ENCODE results near the gene PRMT7.

PRMT7 gene

GRCh38 chr16:68350813-68351350, 40.1 kb downstream of the PRMT7 start:
- DNase-seq: no peak

- DNase-seq: no peak
These were observed 40.6 kb downstream of the PRMT7 start for GRCh38 chr16:68351463-68351862.

GRCh38 chr16:68351991-68352431, 41.2 kb downstream of the PRMT7 start:
- no peak for DNase-seq

DNA sequence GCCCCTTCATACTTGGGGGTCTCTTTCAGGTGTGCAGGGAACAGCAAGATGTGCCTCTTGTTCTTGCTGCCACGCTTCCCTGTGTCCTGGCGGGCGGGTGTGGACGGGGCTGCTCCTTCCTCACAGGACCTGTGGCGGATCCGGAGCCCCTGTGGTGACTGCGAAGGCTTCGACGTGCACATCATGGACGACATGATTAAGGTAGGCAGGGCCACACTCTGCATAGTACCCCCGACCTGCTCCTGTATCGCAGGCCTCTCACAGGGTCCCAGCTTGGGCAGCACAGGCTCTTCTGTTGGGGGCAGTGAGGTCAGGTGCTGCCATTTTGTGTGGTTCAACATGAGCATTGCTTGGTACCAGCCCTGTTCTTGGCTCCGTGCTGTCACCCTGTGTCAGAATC, 42.5 kb downstream of the PRMT7 start:
- no peak for DNase-seq

GRCh38 chr16:68354816-68355215, 44.0 kb downstream of the PRMT7 start:
- no peak for DNase-seq

- no peak for DNase-seq
These were observed 44.8 kb downstream of the PRMT7 start for GRCh38 chr16:68355447-68356248.

DNA sequence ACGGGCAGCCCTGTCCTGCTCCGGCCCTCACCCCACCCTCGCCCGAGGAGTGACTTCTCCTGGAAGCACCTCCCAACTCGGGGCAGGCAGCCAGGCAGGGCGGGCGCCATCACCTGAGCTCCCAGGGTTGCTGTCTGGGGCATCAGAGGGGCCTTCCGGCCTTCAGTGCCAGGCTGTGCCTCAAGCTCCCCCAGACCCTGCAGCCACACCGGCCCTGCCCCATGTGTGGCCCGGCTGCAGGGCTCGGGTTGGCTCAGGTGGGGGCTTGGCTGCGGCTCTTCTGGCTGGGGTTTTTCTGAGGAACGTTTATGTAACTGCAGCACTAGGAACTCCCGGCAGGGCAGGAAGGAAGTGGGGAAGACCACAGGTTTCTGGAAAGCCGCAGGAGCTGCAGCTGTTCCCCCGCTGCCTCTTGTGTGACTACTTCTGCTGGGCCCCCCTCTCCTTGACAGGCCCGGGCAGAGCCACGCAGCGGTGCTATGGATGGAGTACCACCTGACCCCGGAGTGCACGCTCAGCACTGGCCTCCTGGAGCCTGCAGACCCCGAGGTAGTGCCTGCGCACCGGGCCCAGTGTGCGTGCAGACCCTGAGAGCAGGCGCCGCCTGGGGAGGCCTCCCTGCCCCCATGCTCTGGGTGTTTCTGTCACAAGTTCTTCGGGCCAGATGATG, 45.6 kb downstream of the PRMT7 start:
- DNase-seq: no peak

DNA sequence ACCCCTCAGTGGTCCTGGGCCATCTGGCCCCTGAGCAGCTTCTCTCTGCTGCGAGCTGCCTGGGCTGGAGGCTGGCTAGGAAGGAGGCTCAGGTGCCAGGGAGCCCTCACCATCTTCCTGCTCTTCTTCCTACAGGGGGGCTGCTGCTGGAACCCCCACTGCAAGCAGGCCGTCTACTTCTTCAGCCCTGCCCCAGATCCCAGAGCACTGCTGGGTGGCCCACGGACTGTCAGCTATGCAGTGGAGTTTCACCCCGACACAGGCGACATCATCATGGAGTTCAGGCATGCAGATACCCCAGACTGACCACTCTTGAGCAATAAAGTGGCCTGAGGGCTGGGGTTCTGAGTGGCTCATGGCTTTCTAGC, 46.1 kb downstream of the PRMT7 start:
- no peak for DNase-seq

DNA sequence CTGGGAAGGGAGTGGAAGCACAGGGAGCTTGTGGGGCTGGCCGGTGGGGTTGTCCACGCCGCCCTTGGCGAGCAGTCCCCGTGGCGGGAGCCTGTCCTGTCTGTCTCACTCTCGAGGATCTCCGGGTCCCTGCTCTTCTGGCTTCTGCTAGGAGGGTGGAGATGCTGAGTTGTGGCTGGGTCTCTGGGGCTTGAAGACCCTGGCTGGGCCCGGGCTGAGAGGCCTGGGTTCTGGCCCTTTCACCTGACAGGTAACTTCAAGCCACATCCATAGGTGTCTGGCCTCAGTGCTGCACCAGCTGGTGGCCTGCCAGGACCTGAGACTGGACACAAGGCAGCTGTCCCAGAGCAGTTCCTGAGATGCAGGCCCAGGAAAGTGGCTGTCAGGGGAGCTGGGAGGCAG, 46.7 kb downstream of the PRMT7 start:
- no peak for DNase-seq

GRCh38 chr16:68357923-68358322, 47.1 kb downstream of the PRMT7 start:
- DNase-seq: no peak

DNA sequence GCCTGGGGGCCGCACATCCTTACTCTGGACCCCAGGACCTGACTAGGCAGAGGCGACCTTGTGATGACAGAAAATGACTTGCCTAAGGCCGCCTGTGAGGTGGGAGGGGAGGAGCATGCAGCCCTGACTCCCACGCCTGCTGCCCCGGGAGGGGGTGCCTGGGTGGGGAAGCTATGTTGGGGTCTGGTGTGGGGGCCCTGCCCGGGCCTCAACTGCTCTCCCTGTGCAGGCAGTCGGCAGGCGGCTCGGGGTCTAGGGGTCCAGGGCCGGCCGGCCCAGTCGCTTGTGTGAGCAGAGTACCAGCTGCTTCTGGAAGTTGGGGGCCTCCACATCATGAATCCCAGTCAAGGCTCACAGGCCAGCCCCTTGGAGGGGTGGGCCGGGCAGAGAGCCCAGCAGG, 48.1 kb downstream of the PRMT7 start:
- DNase-seq: no peak

DNA sequence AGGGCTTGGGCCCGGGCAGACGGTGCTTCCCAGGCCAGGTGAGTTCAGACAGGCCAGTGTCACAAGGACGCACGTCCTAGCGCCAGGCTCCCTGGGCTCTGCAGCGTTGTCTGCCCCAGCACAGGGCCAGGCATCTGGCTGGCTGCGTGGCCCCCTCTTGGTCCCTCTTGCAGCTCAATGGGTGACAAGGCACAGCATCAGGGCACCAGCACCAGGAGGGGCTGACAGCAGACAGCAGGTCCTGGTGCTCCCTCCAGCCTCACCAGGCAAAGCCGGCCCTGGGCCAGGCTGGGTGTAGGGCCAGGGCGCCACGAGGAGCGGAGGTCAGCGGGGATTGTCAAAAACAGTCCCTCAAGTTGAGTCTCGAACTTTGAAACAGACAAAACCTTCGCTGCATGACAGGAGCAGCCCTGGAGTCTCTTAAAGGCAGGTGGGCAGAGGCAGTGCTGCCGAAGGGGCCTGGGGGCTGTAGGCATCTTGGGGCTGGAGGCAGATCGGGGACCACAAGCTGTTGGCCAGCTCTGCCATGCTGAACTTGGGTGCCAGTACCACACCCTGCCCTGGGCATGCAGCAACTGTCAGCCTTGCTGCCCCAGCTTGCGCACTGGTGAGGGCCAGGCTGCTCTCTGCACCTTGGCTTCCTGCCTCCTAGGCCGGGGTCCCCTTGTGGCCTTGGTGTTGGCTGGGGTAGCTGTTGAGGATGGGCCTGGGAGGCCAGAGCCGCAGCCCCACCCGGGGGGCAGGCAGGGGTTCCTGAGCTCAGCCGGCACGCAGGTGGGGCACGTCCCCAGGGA, 48.8 kb downstream of the PRMT7 start:
- no peak for DNase-seq

DNA sequence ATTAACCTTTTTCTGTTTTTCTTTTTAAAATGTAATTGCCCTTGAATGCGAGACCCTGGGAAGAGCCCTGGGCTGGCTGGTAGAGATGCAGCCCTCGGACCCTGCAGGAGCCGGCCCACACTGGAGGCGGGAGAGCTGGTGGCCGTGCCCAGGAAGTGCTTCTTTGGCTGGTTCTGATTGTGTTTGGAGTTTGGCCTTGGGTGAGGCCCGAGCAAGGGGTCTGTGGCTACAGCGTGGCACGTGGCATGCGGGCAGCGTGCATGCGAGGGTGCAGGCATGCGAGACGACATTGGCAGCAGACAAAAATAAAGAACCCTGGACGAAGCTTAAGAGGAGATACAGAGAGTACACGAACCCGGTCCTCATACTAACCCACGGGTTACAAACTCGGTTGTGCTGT, 49.7 kb downstream of the PRMT7 start:
- no peak for DNase-seq

- no peak for DNase-seq
These were observed 50.1 kb downstream of the PRMT7 start for GRCh38 chr16:68360956-68361355.

- no peak for DNase-seq
These were observed 50.7 kb downstream of the PRMT7 start for GRCh38 chr16:68361485-68361884.

- no peak for DNase-seq
These were observed 51.6 kb downstream of the PRMT7 start for GRCh38 chr16:68362262-68362913.

DNA sequence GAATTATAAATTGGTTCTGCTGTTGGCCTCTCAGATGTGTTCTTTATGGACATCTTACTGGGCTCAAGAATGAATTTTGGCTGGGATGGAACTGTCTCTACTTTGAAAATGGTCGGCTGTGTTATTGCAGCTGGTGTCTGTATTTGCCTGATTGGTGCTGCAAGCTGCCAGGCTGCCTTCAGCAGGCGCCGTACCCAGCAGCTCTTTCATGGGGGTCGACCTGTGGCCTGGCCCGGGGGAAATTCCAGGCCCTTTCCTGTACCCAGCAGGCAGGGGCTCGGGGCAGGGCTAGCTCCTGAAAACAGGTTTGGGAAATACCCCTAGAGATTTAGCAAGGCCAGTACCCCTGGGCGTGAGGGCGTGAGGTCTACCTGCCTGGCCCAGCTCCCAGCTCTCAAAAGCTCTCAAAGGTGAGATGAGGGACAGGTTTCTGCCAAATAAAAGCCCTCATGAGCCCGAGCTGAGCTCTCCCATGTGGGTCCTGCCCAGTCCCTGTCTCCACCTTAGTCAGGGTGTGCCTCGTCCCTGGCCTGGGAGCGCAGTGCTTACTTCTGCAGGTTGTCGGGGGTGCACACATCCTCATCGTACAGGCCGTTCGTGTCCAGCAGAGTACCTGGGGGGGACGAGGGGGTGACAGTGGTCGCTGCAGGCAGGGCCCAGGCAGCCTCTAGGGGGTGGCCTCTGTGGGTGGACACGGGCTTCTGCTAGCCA, 52.3 kb downstream of the PRMT7 start:
- DNase-seq: no peak

- no peak for DNase-seq
These were observed 53.1 kb downstream of the PRMT7 start for GRCh38 chr16:68363658-68364521.

- DNase-seq: no peak
These were observed 53.8 kb downstream of the PRMT7 start for GRCh38 chr16:68364561-68364998.

- DNase-seq: no peak
These were observed 54.5 kb downstream of the PRMT7 start for GRCh38 chr16:68365167-68365817.

DNA sequence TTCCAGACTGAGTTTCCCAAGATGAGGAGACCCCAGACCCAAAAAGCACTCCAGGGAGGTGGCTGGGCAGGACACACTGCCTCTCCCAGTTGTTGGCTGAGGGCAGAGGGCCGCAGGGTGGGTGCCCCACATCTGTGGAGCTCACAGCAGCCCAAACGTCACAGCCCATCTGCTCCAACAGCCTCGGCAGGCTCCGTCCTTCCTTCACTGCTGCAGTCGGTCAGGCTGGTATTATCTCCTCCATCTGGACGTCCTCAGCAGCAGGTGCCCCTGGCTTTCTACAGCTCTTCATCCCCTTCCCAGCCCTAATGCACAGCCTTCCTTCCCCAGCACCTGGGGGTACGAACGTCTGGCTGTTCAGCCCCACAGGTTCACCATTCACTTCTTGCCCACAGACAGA, 55.2 kb downstream of the PRMT7 start:
- no peak for DNase-seq
